Esophagus squamous epithelium (tissue), 5 donors: ENCODE data around the gene SECISBP2L. TPM values are rescaled to one million over a fixed set of nuclear protein-coding genes. Genes with fewer than 3 reads are reported as not detected.

Source experiments
- DNase-seq: peaks from one replicate; lab custom pipeline; 2025; lab: John Stamatoyannopoulos, UW
- H3K27ac ChIP-seq, 4 donors: fragments of 200-600 bp; sonication (generic); one replicate each; pipeline ENCODE4 v1.5.1; 2016 to 2019; ENCODE audit warnings: mild to moderate bottlenecking in 1 of 4
- H3K27me3 ChIP-seq, 4 donors: fragments of 200-600 bp; sonication (generic); 1 replicate in 3 of 4; 2 replicates in 1 of 4; pipeline versions ENCODE4 v1.5.1 to v1.6.0; 2017 to 2021; ENCODE audit warnings: antibody characterized with exemption in 1 of 4
- H3K36me3 ChIP-seq, 3 donors: fragments of 200-600 bp; sonication (generic); one replicate each; pipeline ENCODE4 v1.5.1; 2016 to 2019
- H3K4me1 ChIP-seq, 3 donors: fragments of 200-600 bp; sonication (generic); one replicate each; pipeline ENCODE4 v1.5.1; 2017 to 2019
- H3K4me3 ChIP-seq, 4 donors: fragments of 200-600 bp; sonication (generic); 1 replicate in 3 of 4; 2 replicates in 1 of 4; pipeline ENCODE4 v1.5.1; 2016 to 2019; ENCODE audit warnings: mild to moderate bottlenecking in 2 of 4, moderate library complexity in 1 of 4
- H3K9me3 ChIP-seq, 3 donors: fragments of 200-600 bp; sonication (generic); one replicate each; pipeline ENCODE4 v1.5.1; 2016 to 2019
- CTCF ChIP-seq, 6 experiments: fragments of 450-650 bp in 4 of 6; fragments of 200-600 bp in 2 of 6; sonication (generic) in 2 of 6; IDR thresholded peaks; one replicate each; pipeline ENCODE4 v1.5.1; 2016 to 2019; ENCODE audit warnings: antibody characterized with exemption in 6 of 6, mild to moderate bottlenecking in 4 of 6, moderate library complexity in 4 of 6
- POLR2A ChIP-seq, 4 donors: fragments of 450-650 bp; IDR thresholded peaks; one replicate each; pipeline ENCODE4 v1.6.1; 2017; ENCODE audit warnings: antibody characterized with exemption in 4 of 4, mild to moderate bottlenecking in 4 of 4, moderate library complexity in 3 of 4
- WGBS, 2 donors: methylation state at CpG; one replicate each; pipeline ENCODE4 v1.1.5; 2018; 5-methylcytosine and 5-hydroxymethylcytosine counted together
- intact Hi-C: fragments of 100-400 bp; cut with DNase I; formaldehyde crosslinking; loops from one replicate; pipeline ENCODE4 v1.15.0; 2022
- total RNA-seq, 4 donors: library from RNA; depleted of rRNA; stranded (reverse); fragments of >200 nt; gene quantifications; one replicate each; pipeline ENCODE4 v1.1.0, GENCODE V29; 2016
- donor health status: DM: yes; HTN: yes; CAD: no.

Gene SECISBP2L
- total RNA-seq, 4 donors from 2014 or later: 15.1 to 33.0 (median 20.3) TPM

GRCh38 chr15:48967336-48967735, 78.9 kb downstream of the SECISBP2L start:
- no peak for DNase-seq
- peaks cover 12 to 21% (median 17%) of the 10 kb centered on the region in 3 donors for H3K4me1 ChIP-seq
- H3K36me3 ChIP-seq: no peaks in the 10 kb centered on the region
- TF ChIP-seq POLR2A (IDR thresholded peaks at IDR 0.05): no peak
- no peak for TF ChIP-seq CTCF (IDR thresholded peaks at IDR 0.05)
- no peak overlapping the region for H3K4me3 ChIP-seq
- H3K27me3 ChIP-seq: peaks cover 0 to 48% (median 0%) of the 10 kb centered on the region in 4 donors
- H3K9me3 ChIP-seq: no peaks in the 10 kb centered on the region
- intact Hi-C loops: no loop called here
- no peak overlapping the region for H3K27ac ChIP-seq

- no peak for TF ChIP-seq POLR2A (IDR thresholded peaks at IDR 0.05)
- TF ChIP-seq CTCF (IDR thresholded peaks at IDR 0.05): no peak
- no peaks in the 10 kb centered on the region for H3K9me3 ChIP-seq
- intact Hi-C loops: no loop called here
- no peak for DNase-seq
- H3K27ac ChIP-seq: no peak overlapping the region
- no peak overlapping the region for H3K4me3 ChIP-seq
- peaks cover 0 to 50% (median 0%) of the 10 kb centered on the region in 4 donors for H3K27me3 ChIP-seq
- H3K36me3 ChIP-seq: no peaks in the 10 kb centered on the region
- peaks cover 12 to 21% (median 17%) of the 10 kb centered on the region in 3 donors for H3K4me1 ChIP-seq
- 41 to 54% methylated on average over 2 of the region's 2 CpGs for WGBS, 2 donors
Observed at GRCh38 chr15:48966595-48967301, 79.5 kb downstream of the SECISBP2L start.

GRCh38 chr15:48965972-48966371, 80.3 kb downstream of the SECISBP2L start:
- TF ChIP-seq POLR2A (IDR thresholded peaks at IDR 0.05) (no peak), CTCF (IDR thresholded peaks at IDR 0.05) (no peak)
- H3K9me3 ChIP-seq: no peaks in the 10 kb centered on the region
- no peak overlapping the region for H3K27ac ChIP-seq
- H3K36me3 ChIP-seq: no peaks in the 10 kb centered on the region
- no peak for DNase-seq
- H3K27me3 ChIP-seq: peaks cover 0 to 50% (median 0%) of the 10 kb centered on the region in 4 donors
- intact Hi-C loops: no loop called here
- H3K4me3 ChIP-seq: no peak overlapping the region
- H3K4me1 ChIP-seq: peaks cover 12 to 21% (median 17%) of the 10 kb centered on the region in 3 donors

DNA sequence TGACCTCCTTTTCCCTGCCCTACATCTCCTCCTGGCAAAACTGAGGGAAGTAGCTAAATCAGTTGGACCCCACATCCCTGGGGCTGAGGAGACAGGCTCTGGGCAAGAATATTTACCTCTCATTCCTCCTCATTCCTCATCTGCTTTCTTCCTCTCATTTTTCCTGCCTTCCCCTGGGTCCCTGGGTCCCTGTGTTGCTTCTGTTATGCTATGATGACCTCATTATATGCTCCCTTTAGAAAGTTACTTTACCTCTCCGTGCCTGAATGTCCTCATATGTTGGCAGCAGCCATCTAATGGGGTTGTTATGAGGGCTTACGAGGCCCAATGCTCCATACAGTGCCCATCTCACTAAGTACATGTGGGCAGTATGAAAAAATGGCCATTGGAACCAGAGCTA, 81.3 kb downstream of the SECISBP2L start:
- no peak for DNase-seq
- WGBS, 2 donors: 63 to 78% methylated on average over 2 of the region's 2 CpGs
- H3K4me3 ChIP-seq: no peak overlapping the region
- H3K27me3 ChIP-seq: peaks cover 0 to 48% (median 0%) of the 10 kb centered on the region in 4 donors
- intact Hi-C loops: no loop called here
- no peaks in the 10 kb centered on the region for H3K9me3 ChIP-seq
- H3K36me3 ChIP-seq: no peaks in the 10 kb centered on the region
- peaks cover 12 to 21% (median 17%) of the 10 kb centered on the region in 3 donors for H3K4me1 ChIP-seq
- no peak for TF ChIP-seq CTCF (IDR thresholded peaks at IDR 0.05)
- TF ChIP-seq POLR2A (IDR thresholded peaks at IDR 0.05): no peak
- H3K27ac ChIP-seq: no peak overlapping the region

DNA sequence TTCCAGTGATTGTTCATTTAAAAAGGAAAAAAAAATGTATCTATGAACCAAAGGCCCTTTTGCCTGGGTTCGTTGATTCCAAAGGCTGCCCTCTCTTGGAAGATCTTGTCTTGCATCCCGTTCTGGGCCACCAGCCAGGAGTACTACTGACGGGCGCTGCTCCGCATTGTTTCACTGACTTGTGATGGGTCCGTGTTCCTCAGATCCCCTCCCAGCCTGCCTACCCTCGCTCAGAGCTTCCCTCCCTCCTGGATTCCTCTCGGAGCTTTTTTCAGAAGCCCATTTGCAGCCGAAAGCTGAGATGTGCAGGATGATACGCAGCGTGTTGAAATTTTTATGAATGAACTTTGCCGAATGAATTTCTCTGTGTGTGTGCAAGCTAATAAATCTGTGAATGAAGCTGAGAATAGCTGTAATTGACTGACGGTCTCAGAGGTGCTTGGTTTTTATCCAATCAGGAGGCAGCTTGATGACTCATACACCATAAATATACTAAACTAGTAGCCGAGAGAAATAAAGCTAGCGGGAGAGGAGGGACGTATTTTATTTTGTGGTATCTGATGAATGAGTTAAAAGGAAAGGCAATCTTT, 82.6 kb downstream of the SECISBP2L start, which contains the start of gene SHC4:
TSS of gene SHC4 (minus strand) at position 396 of the 590 bp plus-strand sequence. CDS start 904 bp downstream, outside the sequence.
- H3K4me3 ChIP-seq: peak within 1 kb of the TSS; percentile 25 to 67 (median 47)
- TF ChIP-seq POLR2A (IDR thresholded peaks at IDR 0.05) (no peak), CTCF (IDR thresholded peaks at IDR 0.05) (peak in 1 of 6 experiments; percentile 3)
- H3K27me3 ChIP-seq: peaks cover 0 to 42% (median 0%) of the 10 kb centered on the region in 4 donors
- intact Hi-C loops: no loop called here
- 0 to 1% methylated on average over 12 to 16 of the region's 16 CpGs for WGBS, 2 donors
- no peaks in the 10 kb centered on the region for H3K36me3 ChIP-seq
- H3K4me1 ChIP-seq: peaks cover 12 to 21% (median 17%) of the 10 kb centered on the region in 3 donors
- H3K27ac ChIP-seq: peak within 1 kb of the TSS in 2 of 4 donors; percentile 7 to 16
- no peaks in the 10 kb centered on the region for H3K9me3 ChIP-seq
- no peak for DNase-seq
